RWPE1 (cell line): ENCODE measurements around the gene ACTL8.

Experiments used
- CTCF ChIA-PET: fragments of 350-600 bp; sonication (Branson Sonifier 250); formaldehyde crosslinking; extraction: SDS; loops from one replicate; lab custom pipeline; 2021; lab: Yijun Ruan, JAX
- POLR2A ChIA-PET: fragments of 400-600 bp; formaldehyde crosslinking; extraction: SDS; loops from one replicate; lab custom pipeline; 2020; ENCODE audit warnings: antibody characterized with exemption; ENCODE audit not compliant: low non-redundant PET; lab: Yijun Ruan, JAX
- DNase-seq: peaks from one replicate; pipeline ENCODE4 v3.0.0; 2012; ENCODE audit warnings: low spot score
- H3K27ac ChIP-seq: fragments of 450-650 bp; 2 replicates; pipeline ENCODE4 v1.5.1; 2017
- TF ChIP-seq, protein P1 (sequence below): fragments of 450-650 bp; conservative IDR thresholded peaks from 2 replicates; pipeline ENCODE4 v1.5.1; 2017; ENCODE audit warnings: low read depth, mild to moderate bottlenecking

The ACTL8 gene

GRCh38 chr1:17798799-17799382 is 43.8 kb downstream of the ACTL8 start:
- TF ChIP-seq, protein P1, sequence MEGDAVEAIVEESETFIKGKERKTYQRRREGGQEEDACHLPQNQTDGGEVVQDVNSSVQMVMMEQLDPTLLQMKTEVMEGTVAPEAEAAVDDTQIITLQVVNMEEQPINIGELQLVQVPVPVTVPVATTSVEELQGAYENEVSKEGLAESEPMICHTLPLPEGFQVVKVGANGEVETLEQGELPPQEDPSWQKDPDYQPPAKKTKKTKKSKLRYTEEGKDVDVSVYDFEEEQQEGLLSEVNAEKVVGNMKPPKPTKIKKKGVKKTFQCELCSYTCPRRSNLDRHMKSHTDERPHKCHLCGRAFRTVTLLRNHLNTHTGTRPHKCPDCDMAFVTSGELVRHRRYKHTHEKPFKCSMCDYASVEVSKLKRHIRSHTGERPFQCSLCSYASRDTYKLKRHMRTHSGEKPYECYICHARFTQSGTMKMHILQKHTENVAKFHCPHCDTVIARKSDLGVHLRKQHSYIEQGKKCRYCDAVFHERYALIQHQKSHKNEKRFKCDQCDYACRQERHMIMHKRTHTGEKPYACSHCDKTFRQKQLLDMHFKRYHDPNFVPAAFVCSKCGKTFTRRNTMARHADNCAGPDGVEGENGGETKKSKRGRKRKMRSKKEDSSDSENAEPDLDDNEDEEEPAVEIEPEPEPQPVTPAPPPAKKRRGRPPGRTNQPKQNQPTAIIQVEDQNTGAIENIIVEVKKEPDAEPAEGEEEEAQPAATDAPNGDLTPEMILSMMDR: no peak
- ChIA-PET CTCF (interaction anchor here (0.9 kb wide), 1 partner anchor 75 kb away, joined by 3 read pairs; no protein-coding TSS in a partner anchor), POLR2A (no interaction called here)
- no peak for DNase-seq
- no peak overlapping the region for H3K27ac ChIP-seq

- H3K27ac ChIP-seq: no peak overlapping the region
- CTCF ChIA-PET: no interaction called here
- TF ChIP-seq, protein P1: no peak
- POLR2A ChIA-PET: no interaction called here
- DNase-seq: no peak
Measured at GRCh38 chr1:17799642-17800041, 44.5 kb downstream of the ACTL8 start.

DNA sequence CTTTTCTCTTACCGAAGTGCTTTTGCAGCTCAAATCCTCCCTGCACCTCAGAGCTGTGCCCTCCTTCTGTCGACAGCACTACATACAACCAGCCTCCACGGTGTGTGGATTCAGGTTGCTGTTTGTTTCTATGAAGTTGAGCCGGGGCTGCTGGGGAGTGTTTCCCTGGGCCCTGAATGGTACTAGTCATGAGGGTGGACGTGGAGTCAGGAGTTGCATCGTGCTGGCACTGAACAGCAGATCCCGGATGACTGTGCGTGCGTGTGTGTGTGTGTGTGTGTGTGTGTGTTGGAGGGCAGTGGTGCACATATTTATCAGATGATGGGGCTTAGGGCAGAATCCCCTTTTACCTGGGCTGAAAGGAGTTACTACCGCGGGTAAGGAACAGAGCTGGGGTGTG is 47.0 kb downstream of the ACTL8 start:
- ChIA-PET CTCF (interaction anchor here (0.6 kb wide), 1 partner anchor 119 kb away, joined by 3 read pairs; no protein-coding TSS in a partner anchor), POLR2A (no interaction called here)
- TF ChIP-seq, protein P1: no peak
- no peak for DNase-seq
- no peak overlapping the region for H3K27ac ChIP-seq

DNA sequence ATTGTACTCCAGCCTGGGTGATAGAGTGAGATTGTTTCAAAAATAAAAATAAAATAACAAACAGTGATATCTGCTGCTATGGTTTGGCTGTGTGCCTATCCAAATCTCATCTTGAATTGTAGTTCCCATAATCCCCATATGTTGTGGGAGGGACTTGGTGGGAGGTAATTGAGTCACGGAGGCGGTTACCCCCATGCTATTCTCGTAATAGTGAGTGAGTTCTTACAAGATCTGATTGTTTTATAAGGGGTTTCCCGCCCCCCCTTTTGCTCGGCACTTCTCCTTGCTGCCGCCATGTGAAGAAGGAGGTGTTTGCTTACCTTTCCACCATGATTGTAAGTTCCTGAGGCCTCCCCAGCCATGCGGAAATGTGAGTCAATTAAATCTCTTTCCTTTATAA is 47.8 kb downstream of the ACTL8 start:
- TF ChIP-seq, protein P1: no peak
- ChIA-PET CTCF (interaction anchor here (0.6 kb wide), 1 partner anchor 119 kb away, joined by 3 read pairs; no protein-coding TSS in a partner anchor), POLR2A (no interaction called here)
- DNase-seq: no peak
- no peak overlapping the region for H3K27ac ChIP-seq

DNA sequence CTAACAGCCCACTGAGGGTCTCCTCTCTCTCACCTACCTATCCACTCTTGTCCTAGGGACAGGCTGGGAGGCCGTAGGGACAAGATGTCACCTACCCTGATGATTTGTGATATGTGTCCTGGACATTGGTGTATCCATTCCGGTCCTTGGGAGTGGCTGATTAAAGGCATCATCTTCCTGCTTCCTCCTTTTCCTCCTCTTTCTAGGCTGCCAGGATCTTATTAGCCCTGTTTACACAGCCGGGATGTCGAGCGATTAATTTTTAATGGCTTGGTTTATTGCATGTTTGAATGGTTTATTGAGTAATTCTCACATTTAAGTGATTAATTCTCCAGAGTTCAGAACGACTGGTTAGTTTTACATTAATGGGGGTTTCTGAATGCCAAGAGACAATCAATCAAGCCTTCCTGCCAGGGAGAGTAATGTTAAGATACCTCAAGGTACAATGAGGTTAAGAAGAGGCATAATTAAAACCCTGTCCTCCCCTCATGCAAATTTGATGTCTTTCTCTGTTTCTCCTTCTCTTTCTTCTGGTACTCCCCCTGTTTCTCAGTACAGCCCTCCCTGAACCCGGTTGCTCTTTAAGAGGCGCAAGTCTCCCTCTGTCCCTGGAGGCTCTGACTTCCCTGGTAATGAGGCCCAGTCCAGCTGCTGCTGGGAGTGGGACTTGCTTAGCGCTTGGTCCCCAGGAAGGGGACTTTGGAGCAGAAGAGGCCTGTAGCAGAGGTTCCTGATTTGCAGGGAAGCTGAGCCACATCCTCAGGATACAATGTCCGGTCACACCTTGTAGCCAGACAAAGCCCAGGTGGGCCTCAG is 50.9 kb downstream of the ACTL8 start:
- H3K27ac ChIP-seq: no peak overlapping the region
- ChIA-PET POLR2A (no interaction called here), CTCF (no interaction called here)
- TF ChIP-seq, protein P1: no peak
- no peak for DNase-seq

DNA sequence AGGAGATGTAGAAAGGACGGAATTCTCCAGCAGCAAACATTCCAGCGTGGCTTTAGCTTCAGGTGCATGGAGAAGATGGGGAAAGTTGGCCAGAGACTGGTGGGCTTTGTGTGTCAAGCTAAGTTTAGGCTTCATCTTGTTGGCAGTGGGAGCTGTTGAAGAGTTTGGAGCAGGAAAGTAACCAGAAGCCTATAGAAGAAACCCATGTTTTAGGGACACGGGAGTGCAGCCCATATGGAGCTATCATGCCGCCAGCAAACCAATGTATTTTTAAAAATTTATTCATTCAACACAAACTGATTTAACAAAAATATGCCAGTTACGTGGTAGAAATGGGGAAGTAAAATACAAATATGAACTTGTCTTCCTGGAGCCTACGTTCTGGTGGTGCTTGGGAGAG is 53.7 kb downstream of the ACTL8 start:
- POLR2A ChIA-PET: no interaction called here
- DNase-seq: no peak
- TF ChIP-seq, protein P1: no peak
- H3K27ac ChIP-seq: no peak overlapping the region
- CTCF ChIA-PET: interaction anchor here (0.6 kb wide), 1 partner anchor 517 kb away, joined by 3 read pairs; no protein-coding TSS in a partner anchor
